Measurements from ENCODE around the gene ICAM1. TPM values are rescaled to one million over a fixed set of nuclear protein-coding genes. Genes with fewer than 3 reads are reported as not detected.

Gene ICAM1
- total RNA-seq (2021), result 1.7 and 2.2 TPM in 2 replicates
- Bru-seq, nascent RNA, result percentile 19 among the genes with signal in this experiment
- BruChase-seq, experiment 1, labeled RNA remaining after a 2-hour chase, result percentile 24 among the genes with signal in this experiment
- percentile 30 among the genes with signal in this experiment for BruChase-seq, experiment 2, labeled RNA remaining after a 6-hour chase
- long read RNA-seq, transcript ICAM1-201 (7 exons, 3,252 nt), result major isoform, 6 of 10 reads
- long read RNA-seq, partial matches to known transcripts, result 3 of 10 reads
- long read RNA-seq, other reads (novel, unspliced or antisense), result 1 of 10 reads

- Histone ChIP-seq H3K36me3 (ENCODE audit: insufficient read depth, low read length, poor library complexity, severe bottlenecking) (no peaks in the 10 kb centered on the region), H3K4me3 (ENCODE audit: low read depth, low read length, poor library complexity, severe bottlenecking) (peak within 1 kb of the TSS; percentile 32), H3K9me3 (ENCODE audit: low read depth, low read length, poor library complexity, severe bottlenecking) (no peaks in the 10 kb centered on the region), H3K27me3 (replicated peaks; ENCODE audit: insufficient read depth, low read depth, low read length, poor library complexity) (no peaks in the 10 kb centered on the region), H3K27ac (ENCODE audit: low read depth, low read length, poor library complexity, severe bottlenecking) (no peak within 1 kb of the TSS), H3K4me1 (ENCODE audit: insufficient read depth, low read length, poor library complexity, severe bottlenecking) (peaks cover 6% of the 10 kb centered on the region)
- BruUV-seq (replicated peaks), result no TSS peak
- no peak for DNase-seq (ENCODE audit: low spot score)
- ChIA-PET POLR2A (ENCODE audit: low non-redundant PET) (interaction anchor here (0.6 kb wide), 1 partner anchor 113 kb away, joined by 3 read pairs; no protein-coding TSS in a partner anchor), CTCF (interaction anchor here (1.0 to 3.1 kb wide), 4 partner anchors 9 to 120 kb away, joined by 3 to 50 read pairs (median 4); no protein-coding TSS in a partner anchor)
- intact Hi-C loops (cut with micrococcal nuclease; ENCODE audit: unreplicated experiment), result no loop called here
- no peak for TF ChIP-seq EZH2 (IDR thresholded peaks at IDR 0.05; ENCODE audit: borderline replicate concordance, low read depth, low read length, poor library complexity, severe bottlenecking)
- TF ChIP-seq, protein P1, sequence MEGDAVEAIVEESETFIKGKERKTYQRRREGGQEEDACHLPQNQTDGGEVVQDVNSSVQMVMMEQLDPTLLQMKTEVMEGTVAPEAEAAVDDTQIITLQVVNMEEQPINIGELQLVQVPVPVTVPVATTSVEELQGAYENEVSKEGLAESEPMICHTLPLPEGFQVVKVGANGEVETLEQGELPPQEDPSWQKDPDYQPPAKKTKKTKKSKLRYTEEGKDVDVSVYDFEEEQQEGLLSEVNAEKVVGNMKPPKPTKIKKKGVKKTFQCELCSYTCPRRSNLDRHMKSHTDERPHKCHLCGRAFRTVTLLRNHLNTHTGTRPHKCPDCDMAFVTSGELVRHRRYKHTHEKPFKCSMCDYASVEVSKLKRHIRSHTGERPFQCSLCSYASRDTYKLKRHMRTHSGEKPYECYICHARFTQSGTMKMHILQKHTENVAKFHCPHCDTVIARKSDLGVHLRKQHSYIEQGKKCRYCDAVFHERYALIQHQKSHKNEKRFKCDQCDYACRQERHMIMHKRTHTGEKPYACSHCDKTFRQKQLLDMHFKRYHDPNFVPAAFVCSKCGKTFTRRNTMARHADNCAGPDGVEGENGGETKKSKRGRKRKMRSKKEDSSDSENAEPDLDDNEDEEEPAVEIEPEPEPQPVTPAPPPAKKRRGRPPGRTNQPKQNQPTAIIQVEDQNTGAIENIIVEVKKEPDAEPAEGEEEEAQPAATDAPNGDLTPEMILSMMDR (conservative IDR thresholded peaks at IDR 0.05; ENCODE audit: low read depth, low read length), result no peak
Measured at GRCh38 chr19:10270616-10271394, at the start of gene ICAM1. Gene ICAM1, plus strand, starts transcription at chr19:10271120. Its CDS starts 40 bp downstream, at chr19:10271160.

DNA sequence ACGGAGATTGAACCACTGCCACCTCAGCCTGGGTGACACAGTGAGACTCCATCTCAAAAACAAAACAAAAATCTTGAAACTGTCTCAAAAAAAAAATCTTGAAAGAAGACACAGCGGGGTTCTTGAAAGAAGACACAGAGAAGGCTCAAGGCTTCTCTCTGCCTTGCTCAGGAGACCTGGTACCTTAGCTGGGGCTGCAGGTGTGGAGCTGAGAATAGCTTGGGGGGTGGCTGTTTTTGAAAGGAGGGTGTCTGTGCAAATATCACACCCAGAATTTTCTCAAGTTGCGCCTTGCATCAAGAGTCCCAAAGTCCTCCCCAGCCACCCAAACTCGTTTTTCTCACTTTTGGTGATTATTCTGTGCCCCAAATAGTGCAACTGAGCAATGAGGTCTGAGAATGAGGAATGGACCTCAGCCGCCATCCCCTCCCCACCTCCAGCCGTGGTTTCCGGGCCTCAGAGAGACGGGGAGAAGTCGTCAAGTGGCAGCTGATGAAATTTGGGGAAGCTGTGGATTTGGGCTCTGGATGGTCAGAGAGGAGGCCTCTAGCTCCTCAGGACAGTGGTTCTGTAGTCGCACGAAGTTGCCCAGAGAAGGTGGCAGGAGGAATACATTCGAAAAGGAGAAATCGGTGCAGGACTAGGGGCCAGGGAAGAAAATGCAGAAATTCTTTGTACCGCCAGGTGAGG lies 48.6 kb upstream of the ICAM1 start:
- no TSS peak for BruUV-seq (replicated peaks)

More for the DNA sequence above, 48.6 kb upstream of the ICAM1 start:
- H3K27ac ChIP-seq (ENCODE audit: low read depth, low read length, poor library complexity, severe bottlenecking), result no peak overlapping the region
- ChIA-PET CTCF (no interaction called here), POLR2A (ENCODE audit: low non-redundant PET) (no interaction called here)
- DNase-seq (ENCODE audit: low spot score), result no peak
- H3K9me3 ChIP-seq (ENCODE audit: low read depth, low read length, poor library complexity, severe bottlenecking), result no peaks in the 10 kb centered on the region
- H3K4me1 ChIP-seq (ENCODE audit: insufficient read depth, low read length, poor library complexity, severe bottlenecking), result no peaks in the 10 kb centered on the region
- no peaks in the 10 kb centered on the region for H3K36me3 ChIP-seq (ENCODE audit: insufficient read depth, low read length, poor library complexity, severe bottlenecking)
- no peak overlapping the region for H3K4me3 ChIP-seq (ENCODE audit: low read depth, low read length, poor library complexity, severe bottlenecking)
- no peaks in the 10 kb centered on the region for H3K27me3 ChIP-seq (replicated peaks; ENCODE audit: insufficient read depth, low read depth, low read length, poor library complexity)
- TF ChIP-seq, protein P1 (conservative IDR thresholded peaks at IDR 0.05; ENCODE audit: low read depth, low read length), result no peak
- no peak for TF ChIP-seq EZH2 (IDR thresholded peaks at IDR 0.05; ENCODE audit: borderline replicate concordance, low read depth, low read length, poor library complexity, severe bottlenecking)
- intact Hi-C loops (cut with micrococcal nuclease; ENCODE audit: unreplicated experiment), result no loop called here
